Stomach (tissue), 9 donors: ENCODE measurements around the gene REPS1. TPM values are rescaled to one million over a fixed set of nuclear protein-coding genes. Genes with fewer than 3 reads are reported as not detected.
"Not testable (repeated sequence)": the region's sequence is repeated elsewhere in the genome, so short reads cannot be mapped to it uniquely, and the experiment has no call there.

ENCODE experiments used
- DNase-seq, 2 donors: peaks; one replicate each; pipeline versions ENCODE4 v3.0.0 to v3.0.0-alpha.2; 2013 to 2019
- H3K27ac ChIP-seq, 5 donors: fragments of 200-600 bp in 4 of 5; sonication (generic) in 4 of 5; one replicate each; pipeline ENCODE4 v1.5.1; 2013 to 2019; ENCODE audit warnings: mild to moderate bottlenecking in 1 of 5, moderate library complexity in 1 of 5
- H3K27me3 ChIP-seq, 3 donors: fragments of 200-600 bp; sonication (generic); one replicate each; pipeline ENCODE4 v1.5.1; 2017 to 2019; ENCODE audit warnings: mixed run types in 1 of 3
- H3K36me3 ChIP-seq, 4 donors: fragments of 200-600 bp; sonication (generic); 1 replicate in 3 of 4; 2 replicates in 1 of 4; pipeline ENCODE4 v1.5.1; 2016 to 2019
- H3K4me1 ChIP-seq, 4 donors: fragments of 200-600 bp; sonication (generic); one replicate each; pipeline ENCODE4 v1.5.1; 2016 to 2019
- H3K4me3 ChIP-seq, 4 donors: fragments of 200-600 bp; sonication (generic) in 3 of 4; one replicate each; pipeline ENCODE4 v1.5.1; 2016 to 2019; ENCODE audit warnings: mild to moderate bottlenecking in 1 of 4
- H3K9me3 ChIP-seq, 4 donors: fragments of 200-600 bp; sonication (generic); one replicate each; pipeline ENCODE4 v1.5.1; 2016 to 2019
- EP300 ChIP-seq: sonication (generic); formaldehyde crosslinking; IDR thresholded peaks from one replicate; pipeline ENCODE4 v1.6.1; 2017; ENCODE audit warnings: antibody characterized with exemption
- POLR2A ChIP-seq, 4 donors: fragments of 450-650 bp; IDR thresholded peaks; one replicate each; pipeline ENCODE4 v1.6.1; 2016; ENCODE audit warnings: antibody characterized with exemption in 4 of 4, control low read depth in 2 of 4, mild to moderate bottlenecking in 1 of 4, moderate library complexity in 1 of 4
- POLR2AphosphoS5 ChIP-seq, 3 donors: sonication (generic); formaldehyde crosslinking; IDR thresholded peaks; one replicate each; pipeline ENCODE4 v1.6.1; 2016; ENCODE audit warnings: antibody characterized with exemption in 3 of 3
- WGBS, 5 donors: extraction: QIAGEN DNeasy Blood & Tissue Kit in 3 of 5; methylation state at CpG; one replicate each; pipeline versions ENCODE4 v1.1.5 to v1.1.7; 2013 to 2018; 5-methylcytosine and 5-hydroxymethylcytosine counted together
- intact Hi-C: fragments of 100-400 bp; cut with DNase I; formaldehyde crosslinking; loops from one replicate; pipeline ENCODE4 v1.15.1; 2023; ENCODE audit warnings: low total_unique reads
- polyA plus RNA-seq, 3 donors: library from polyadenylated mRNA; stranded (reverse); fragments of 200-250 nt; gene quantifications; one replicate each; pipeline ENCODE4 v1.2.3, GENCODE V29; 2013
- total RNA-seq, 5 donors: library from RNA; depleted of rRNA; stranded (reverse); fragments of >200 nt; gene quantifications; one replicate each; pipeline versions ENCODE4 v1.1.0 to v1.2.3, GENCODE V29; 2014 to 2016
- TF ChIP-seq, protein P1 (sequence below), 7 experiments: fragments of 450-650 bp in 4 of 7; fragments of 200-600 bp in 3 of 7; sonication (generic) in 3 of 7; IDR thresholded peaks; one replicate each; pipeline ENCODE4 v1.5.1; 2016 to 2019; ENCODE audit warnings: antibody characterized with exemption in 7 of 7, control low read depth in 2 of 7, mild to moderate bottlenecking in 1 of 7
- donor health status: healthy with polysubstance abuse.
- donor health status: Bipolar disorder and iron deficiency.
- donor health status: healthy.

Gene REPS1
- total and polyA plus RNA-seq, 8 donors, result 11.8 to 85.4 (median 41.6) TPM

DNA sequence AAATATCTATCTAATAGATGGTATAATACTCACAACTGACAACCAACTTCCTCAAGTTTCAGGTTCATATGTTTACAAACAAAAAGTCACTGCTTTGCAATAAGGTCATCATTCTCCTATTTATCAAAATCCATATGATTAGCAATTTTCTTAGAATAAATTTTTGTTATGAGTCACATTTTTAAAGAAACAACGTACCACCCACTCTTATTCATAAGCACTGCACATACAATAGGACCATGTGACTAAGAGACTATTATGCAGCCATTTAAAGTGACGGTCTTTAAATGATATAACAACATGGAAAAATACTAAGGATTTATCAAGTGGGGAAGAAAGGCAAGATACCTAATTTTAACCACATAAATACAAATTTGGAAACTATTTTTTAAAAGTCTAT lies 40.0 kb downstream of the REPS1 start:
- intact Hi-C loops, result no loop called here
- no peak for TF ChIP-seq POLR2A (IDR thresholded peaks at IDR 0.05)
- TF ChIP-seq EP300, result no peak
- no peak overlapping the region for H3K27ac ChIP-seq
- H3K9me3 ChIP-seq, result no peaks in the 10 kb centered on the region
- peaks cover 7 to 32% (median 21%) of the 10 kb centered on the region in 4 donors for H3K36me3 ChIP-seq
- H3K4me3 ChIP-seq, result no peak overlapping the region
- no peak for DNase-seq
- WGBS, 5 donors, result 64 to 76% (median 72%) methylated on average over 2 of the region's 2 CpGs
- no peaks in the 10 kb centered on the region for H3K27me3 ChIP-seq
- H3K4me1 ChIP-seq, result peaks cover 0 to 39% (median 21%) of the 10 kb centered on the region in 4 donors

DNA sequence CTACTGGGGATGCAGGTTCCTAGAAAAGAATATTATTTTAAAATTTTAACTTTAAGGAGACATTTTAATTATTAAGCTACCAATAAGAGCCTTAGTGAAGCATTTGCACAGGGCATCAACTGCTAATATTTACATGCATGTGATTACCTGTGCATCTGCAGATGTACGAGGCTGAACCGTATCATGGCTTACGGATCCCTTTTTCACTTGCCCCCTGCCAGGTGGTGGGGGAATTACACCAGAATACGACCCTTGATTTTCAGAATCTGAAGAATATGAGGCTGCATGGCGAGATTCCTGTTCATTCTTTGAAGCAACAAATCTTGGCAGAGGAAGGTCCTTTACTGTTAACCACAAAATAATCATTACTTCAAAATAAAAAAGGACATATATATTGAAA lies 42.7 kb downstream of the REPS1 start:
- DNase-seq, result no peak
- Histone ChIP-seq H3K36me3 (peaks cover 14 to 58% (median 44%) of the 10 kb centered on the region in 4 donors), H3K4me1 (peaks cover 0 to 39% (median 21%) of the 10 kb centered on the region in 4 donors), H3K9me3 (no peaks in the 10 kb centered on the region), H3K27ac (no peak overlapping the region), H3K4me3 (no peak overlapping the region), H3K27me3 (no peaks in the 10 kb centered on the region)
- TF ChIP-seq, protein P1, sequence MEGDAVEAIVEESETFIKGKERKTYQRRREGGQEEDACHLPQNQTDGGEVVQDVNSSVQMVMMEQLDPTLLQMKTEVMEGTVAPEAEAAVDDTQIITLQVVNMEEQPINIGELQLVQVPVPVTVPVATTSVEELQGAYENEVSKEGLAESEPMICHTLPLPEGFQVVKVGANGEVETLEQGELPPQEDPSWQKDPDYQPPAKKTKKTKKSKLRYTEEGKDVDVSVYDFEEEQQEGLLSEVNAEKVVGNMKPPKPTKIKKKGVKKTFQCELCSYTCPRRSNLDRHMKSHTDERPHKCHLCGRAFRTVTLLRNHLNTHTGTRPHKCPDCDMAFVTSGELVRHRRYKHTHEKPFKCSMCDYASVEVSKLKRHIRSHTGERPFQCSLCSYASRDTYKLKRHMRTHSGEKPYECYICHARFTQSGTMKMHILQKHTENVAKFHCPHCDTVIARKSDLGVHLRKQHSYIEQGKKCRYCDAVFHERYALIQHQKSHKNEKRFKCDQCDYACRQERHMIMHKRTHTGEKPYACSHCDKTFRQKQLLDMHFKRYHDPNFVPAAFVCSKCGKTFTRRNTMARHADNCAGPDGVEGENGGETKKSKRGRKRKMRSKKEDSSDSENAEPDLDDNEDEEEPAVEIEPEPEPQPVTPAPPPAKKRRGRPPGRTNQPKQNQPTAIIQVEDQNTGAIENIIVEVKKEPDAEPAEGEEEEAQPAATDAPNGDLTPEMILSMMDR (IDR thresholded peaks at IDR 0.05), result no peak
- TF ChIP-seq POLR2A (IDR thresholded peaks at IDR 0.05) (no peak), POLR2AphosphoS5 (IDR thresholded peaks at IDR 0.05) (no peak), EP300 (no peak)
- 91 to 96% (median 93%) methylated on average over 5 of the region's 5 CpGs for WGBS, 5 donors
- intact Hi-C loops, result no loop called here

DNA sequence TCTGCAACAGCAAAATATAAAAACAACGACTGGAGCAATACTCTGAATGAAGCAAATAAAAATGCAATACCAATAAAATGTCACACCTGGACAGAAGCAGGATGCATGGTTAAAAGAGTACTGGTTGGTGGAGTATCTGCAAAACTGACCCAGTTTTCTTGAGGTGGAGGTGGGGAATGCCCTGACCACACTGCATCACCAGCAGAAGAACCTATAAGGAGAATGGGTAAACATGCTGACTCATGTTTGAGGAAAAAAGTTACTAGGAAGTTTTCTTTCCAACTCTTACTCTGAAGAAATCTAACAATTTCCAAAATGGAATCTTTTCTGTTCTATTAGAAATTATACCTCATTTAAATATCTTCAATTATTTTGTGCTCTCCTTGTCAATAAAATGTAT lies 43.6 kb downstream of the REPS1 start:
- H3K36me3 ChIP-seq, result peaks cover 14 to 66% (median 53%) of the 10 kb centered on the region in 4 donors
- intact Hi-C loops, result no loop called here
- no peak overlapping the region for H3K27ac ChIP-seq
- no peaks in the 10 kb centered on the region for H3K9me3 ChIP-seq
- TF ChIP-seq, protein P1 (IDR thresholded peaks at IDR 0.05), result no peak
- TF ChIP-seq POLR2A (IDR thresholded peaks at IDR 0.05), result no peak
- no peak for TF ChIP-seq POLR2AphosphoS5 (IDR thresholded peaks at IDR 0.05)
- TF ChIP-seq EP300, result no peak
- peak in 1 of 2 donors; percentile 37 for DNase-seq
- H3K4me1 ChIP-seq, result peaks cover 0 to 38% (median 20%) of the 10 kb centered on the region in 4 donors
- 75 to 86% (median 78%) methylated on average over 1 of the region's 1 CpG for WGBS, 5 donors
- H3K27me3 ChIP-seq, result no peaks in the 10 kb centered on the region
- H3K4me3 ChIP-seq, result no peak overlapping the region

DNA sequence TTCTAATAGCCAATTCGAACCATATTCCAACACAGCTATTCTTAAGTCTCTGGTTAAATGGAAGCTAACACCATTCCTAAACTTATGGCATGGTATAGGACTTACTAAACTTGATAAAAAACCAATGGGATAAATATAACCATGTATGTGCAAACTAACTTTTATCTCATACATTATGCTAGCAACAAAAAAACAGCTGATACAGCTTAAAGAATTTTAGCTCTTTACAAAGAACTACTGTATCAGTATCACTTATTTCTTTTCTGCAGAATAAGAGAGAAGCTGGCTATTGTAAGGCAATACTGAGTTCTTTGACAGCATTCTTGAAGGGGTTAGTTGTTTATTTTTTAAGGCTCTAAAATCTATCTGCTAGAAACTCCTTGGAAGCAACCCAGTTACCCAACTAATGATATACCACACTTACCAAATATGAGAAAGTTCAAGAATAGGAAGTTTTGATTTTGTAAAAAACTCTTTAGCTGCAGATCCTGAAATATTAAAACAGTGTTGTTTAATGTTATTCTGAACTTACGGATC lies 44.9 kb downstream of the REPS1 start:
- intact Hi-C loops, result no loop called here
- Histone ChIP-seq H3K36me3 (peaks cover 14 to 75% (median 62%) of the 10 kb centered on the region in 4 donors), H3K4me3 (no peak overlapping the region), H3K4me1 (peaks cover 0 to 26% (median 7%) of the 10 kb centered on the region in 4 donors), H3K27me3 (no peaks in the 10 kb centered on the region), H3K27ac (no peak overlapping the region), H3K9me3 (no peaks in the 10 kb centered on the region)
- TF ChIP-seq, protein P1 (IDR thresholded peaks at IDR 0.05), result no peak
- no peak for TF ChIP-seq EP300
- TF ChIP-seq POLR2A (IDR thresholded peaks at IDR 0.05), result no peak
- no peak for TF ChIP-seq POLR2AphosphoS5 (IDR thresholded peaks at IDR 0.05)
- WGBS, 5 donors, result 90 to 98% (median 92%) methylated on average over 2 of the region's 2 CpGs
- DNase-seq, result no peak

DNA sequence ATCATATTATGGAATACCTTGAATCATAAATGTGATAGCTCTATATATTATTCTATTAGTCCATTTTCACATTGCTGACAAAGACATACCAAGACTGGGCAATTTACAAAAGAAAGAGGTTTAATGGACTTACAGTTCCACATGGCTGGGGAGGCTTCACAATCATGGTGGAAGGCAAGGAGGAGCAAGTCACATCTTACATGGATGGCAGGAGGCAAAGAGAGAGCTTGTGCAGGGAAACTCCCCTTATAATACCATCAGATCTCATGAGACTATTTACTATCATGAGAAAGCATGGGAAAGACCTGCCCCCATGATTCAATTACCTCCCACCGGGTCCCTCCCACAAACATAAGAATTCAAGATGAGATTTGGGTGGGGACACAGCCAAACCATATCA lies 51.2 kb downstream of the REPS1 start:
- H3K27ac ChIP-seq, H3K4me3 ChIP-seq, H3K9me3 ChIP-seq, intact Hi-C loops, DNase-seq, H3K4me1 ChIP-seq, H3K27me3 ChIP-seq: not testable (repeated sequence)
- 95 to 100% (median 100%) methylated on average over 1 of the region's 1 CpG for WGBS, 5 donors
- peaks cover 0 to 67% (median 62%) of the 10 kb centered on the region in 4 donors for H3K36me3 ChIP-seq
